KMS-11 (cell line): ENCODE data around the gene MAD2L1BP.

Source experiments
- H2AFZ ChIP-seq: fragments of 200-600 bp; sonication (generic); 2 replicates; pipeline ENCODE4 v1.6.1; 2016; ENCODE audit warnings: antibody characterized with exemption, mixed run types, low read depth
- H3K27ac ChIP-seq: fragments of 200-600 bp; sonication (generic); 2 replicates; pipeline ENCODE4 v1.6.1; 2016; ENCODE audit warnings: mild to moderate bottlenecking, mixed run types
- H3K27me3 ChIP-seq: fragments of 200-600 bp; sonication (generic); 2 replicates; pipeline ENCODE4 v1.6.1; 2017; ENCODE audit warnings: mild to moderate bottlenecking, low read depth, mixed run types, moderate library complexity; ENCODE audit not compliant: insufficient read depth
- H3K36me3 ChIP-seq: fragments of 200-600 bp; sonication (generic); 2 replicates; pipeline ENCODE4 v1.6.1; 2017; ENCODE audit warnings: mild to moderate bottlenecking, mixed run types; ENCODE audit not compliant: insufficient read depth
- H3K4me1 ChIP-seq: fragments of 200-600 bp; sonication (generic); 2 replicates; pipeline ENCODE4 v1.6.1; 2016; ENCODE audit warnings: mild to moderate bottlenecking, low read depth, mixed run types; ENCODE audit not compliant: poor library complexity, severe bottlenecking
- H3K4me2 ChIP-seq: fragments of 200-600 bp; sonication (generic); 2 replicates; pipeline ENCODE4 v1.7.0; 2016; ENCODE audit warnings: mild to moderate bottlenecking, mixed run types
- H3K4me3 ChIP-seq: fragments of 200-600 bp; sonication (generic); IDR thresholded peaks from 2 replicates; pipeline ENCODE4 v1.6.1; 2017; ENCODE audit warnings: low read depth, low read length, mixed read lengths; ENCODE audit not compliant: insufficient read depth
- H3K79me2 ChIP-seq: fragments of 200-600 bp; sonication (generic); 2 replicates; pipeline ENCODE4 v1.6.1; 2016; ENCODE audit warnings: low read depth, mixed run types; ENCODE audit not compliant: insufficient read depth
- H3K9ac ChIP-seq: fragments of 200-600 bp; sonication (generic); 2 replicates; pipeline ENCODE4 v1.6.1; 2016; ENCODE audit warnings: mild to moderate bottlenecking, mixed run types
- H4K20me1 ChIP-seq: fragments of 200-600 bp; sonication (generic); 2 replicates; pipeline ENCODE4 v1.6.1; 2016; ENCODE audit warnings: mild to moderate bottlenecking, mixed run types; ENCODE audit not compliant: insufficient read depth
- CTCF ChIP-seq: fragments of 200-600 bp; sonication (generic); conservative IDR thresholded peaks from 2 replicates; pipeline ENCODE4 v1.6.1; 2017; ENCODE audit warnings: low read depth, mild to moderate bottlenecking, antibody characterized with exemption, low read length, moderate library complexity, mixed read lengths

MAD2L1BP gene

DNA sequence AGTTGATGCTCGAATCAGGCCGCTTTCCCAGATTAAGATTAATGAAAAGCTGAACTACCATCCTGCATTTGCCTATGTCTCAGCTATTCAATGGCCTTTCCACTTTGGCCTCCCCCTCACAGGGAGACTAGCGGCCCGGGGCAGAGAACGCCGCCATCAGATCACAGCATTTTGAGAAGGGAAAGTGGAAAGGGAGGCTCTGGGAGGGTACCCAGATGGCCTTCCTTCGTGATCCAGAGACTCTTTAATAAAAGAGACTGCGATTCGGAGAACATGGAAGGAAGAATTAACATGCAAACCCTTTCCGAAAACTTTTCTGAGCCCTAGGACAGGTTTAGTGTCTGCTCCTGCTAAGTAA is 51.4 kb downstream of the MAD2L1BP start:
- peak overlapping the region; percentile 91 for H3K4me2 ChIP-seq
- H3K27me3 ChIP-seq, result no peaks in the 10 kb centered on the region
- H3K36me3 ChIP-seq, result no peaks in the 10 kb centered on the region
- no peak overlapping the region for H3K4me3 ChIP-seq
- peak overlapping the region; percentile 35; the same call in 1 of the 2 replicates for H3K27ac ChIP-seq
- no peak for TF ChIP-seq CTCF
- H3K79me2 ChIP-seq, result peaks cover 47% of the 10 kb centered on the region
- peak overlapping the region; percentile 94 for H2AFZ ChIP-seq
- peak overlapping the region; percentile 73 for H3K9ac ChIP-seq
- no peaks in the 10 kb centered on the region; the same call in 1 of the 2 replicates for H4K20me1 ChIP-seq
- H3K4me1 ChIP-seq, result peaks cover 43% of the 10 kb centered on the region

- H3K4me2 ChIP-seq, result peak within 1 kb of the TSS; percentile 91
- H3K36me3 ChIP-seq, result no peaks in the 10 kb centered on the region
- H3K27ac ChIP-seq, result peak within 1 kb of the TSS; percentile 35
- H3K4me3 ChIP-seq, result no peak within 1 kb of the TSS
- peaks cover 43% of the 10 kb centered on the region for H3K4me1 ChIP-seq
- TF ChIP-seq CTCF, result no peak
- H3K79me2 ChIP-seq, result peaks cover 40% of the 10 kb centered on the region
- H3K27me3 ChIP-seq, result no peaks in the 10 kb centered on the region
- H3K9ac ChIP-seq, result peak within 1 kb of the TSS; percentile 73
- H2AFZ ChIP-seq, result peak within 1 kb of the TSS; percentile 94
- no peaks in the 10 kb centered on the region; the same call in 1 of the 2 replicates for H4K20me1 ChIP-seq
These were observed 52.1 kb downstream of the MAD2L1BP start, which contains the start of gene MRPS18A for GRCh38 chr6:43687437-43688347. TSS of gene MRPS18A (minus strand) at chr6:43687791. CDS start at chr6:43687779, 12 bp downstream.

DNA sequence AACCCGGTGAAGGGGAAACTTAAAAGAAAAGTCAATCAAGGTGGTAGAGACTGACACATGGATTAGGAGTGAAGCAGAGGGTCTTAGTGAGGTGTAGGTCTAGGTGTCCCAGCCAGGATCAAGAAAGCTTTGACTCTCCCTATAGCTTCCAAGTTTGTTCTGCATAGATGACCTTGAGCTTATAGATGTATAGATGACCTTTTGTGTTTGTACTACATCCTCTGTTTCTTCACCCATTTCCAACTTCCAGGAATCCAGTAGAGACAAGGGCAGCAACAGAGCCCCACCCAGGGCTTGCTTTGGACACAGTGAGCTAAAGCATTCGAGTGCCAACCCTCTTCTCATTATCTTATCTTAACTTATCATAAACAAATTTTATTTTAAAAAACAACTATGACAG is 53.8 kb downstream of the MAD2L1BP start:
- Histone ChIP-seq H3K9ac (no peak overlapping the region), H3K4me3 (no peak overlapping the region), H4K20me1 (no peaks in the 10 kb centered on the region), H3K79me2 (peaks cover 29% of the 10 kb centered on the region), H3K27me3 (no peaks in the 10 kb centered on the region), H3K4me2 (no peak overlapping the region), H3K27ac (no peak overlapping the region), H3K4me1 (peaks cover 33% of the 10 kb centered on the region), H3K36me3 (no peaks in the 10 kb centered on the region), H2AFZ (no peak overlapping the region)
- TF ChIP-seq CTCF, result no peak
